SK-N-SH (cell line): ENCODE results near the gene ARHGAP15.

Experiments
- POLR2AphosphoS5 ChIP-seq: IDR thresholded peaks from 2 replicates; pipeline ENCODE4 v1.6.1; 2012; ENCODE audit warnings: low read depth, low read length
- TF ChIP-seq, protein P1 (sequence below): fragments of 200-600 bp; sonication (generic); IDR thresholded peaks from 2 replicates; pipeline ENCODE4 v1.6.1; 2017; ENCODE audit warnings: antibody characterized with exemption, mild to moderate bottlenecking, moderate library complexity
- TF ChIP-seq, protein P2 (sequence below): IDR thresholded peaks from 2 replicates; pipeline ENCODE4 v1.4.0; 2012; ENCODE audit warnings: low read depth, borderline replicate concordance
- TF ChIP-seq, protein P3 (sequence below): fragments of 150-350 bp; IDR thresholded peaks from 2 replicates; pipeline ENCODE4 v1.6.1; 2017; ENCODE audit warnings: antibody characterized with exemption, low read length, low read depth, borderline replicate concordance

DNA sequence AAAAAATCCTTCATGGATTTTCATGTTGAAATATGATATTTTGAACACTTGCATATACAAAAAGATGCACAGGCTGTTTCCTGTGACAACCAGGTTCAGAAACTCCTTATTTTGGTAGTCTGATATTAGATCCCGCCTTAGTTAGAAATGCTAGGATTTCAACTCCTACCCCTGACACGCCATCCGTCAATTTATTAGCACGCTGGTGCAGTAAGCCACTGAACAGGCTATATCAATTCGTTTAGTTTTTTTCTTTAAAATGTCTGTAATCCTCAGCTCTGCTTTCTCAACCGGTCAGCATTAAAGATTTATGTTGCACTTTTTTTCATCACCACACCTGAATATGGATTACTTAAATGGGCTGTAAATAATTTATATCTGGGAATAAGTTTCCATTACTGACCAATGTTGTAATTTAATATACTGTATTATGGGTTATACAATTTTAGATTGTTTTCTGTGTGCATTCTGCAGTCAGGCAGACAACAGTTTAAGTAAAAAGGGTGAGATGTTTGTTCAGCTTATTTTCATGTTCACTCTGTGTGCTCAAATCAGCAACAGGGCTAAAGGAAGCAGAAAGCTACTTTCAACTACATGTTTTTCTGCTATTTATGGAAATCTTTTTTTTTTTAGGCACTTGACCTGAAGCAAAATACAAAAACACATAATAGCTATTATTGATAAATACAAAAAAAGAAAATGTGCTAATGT, 227.7 kb downstream of the ARHGAP15 start:
- TF ChIP-seq, protein P1, sequence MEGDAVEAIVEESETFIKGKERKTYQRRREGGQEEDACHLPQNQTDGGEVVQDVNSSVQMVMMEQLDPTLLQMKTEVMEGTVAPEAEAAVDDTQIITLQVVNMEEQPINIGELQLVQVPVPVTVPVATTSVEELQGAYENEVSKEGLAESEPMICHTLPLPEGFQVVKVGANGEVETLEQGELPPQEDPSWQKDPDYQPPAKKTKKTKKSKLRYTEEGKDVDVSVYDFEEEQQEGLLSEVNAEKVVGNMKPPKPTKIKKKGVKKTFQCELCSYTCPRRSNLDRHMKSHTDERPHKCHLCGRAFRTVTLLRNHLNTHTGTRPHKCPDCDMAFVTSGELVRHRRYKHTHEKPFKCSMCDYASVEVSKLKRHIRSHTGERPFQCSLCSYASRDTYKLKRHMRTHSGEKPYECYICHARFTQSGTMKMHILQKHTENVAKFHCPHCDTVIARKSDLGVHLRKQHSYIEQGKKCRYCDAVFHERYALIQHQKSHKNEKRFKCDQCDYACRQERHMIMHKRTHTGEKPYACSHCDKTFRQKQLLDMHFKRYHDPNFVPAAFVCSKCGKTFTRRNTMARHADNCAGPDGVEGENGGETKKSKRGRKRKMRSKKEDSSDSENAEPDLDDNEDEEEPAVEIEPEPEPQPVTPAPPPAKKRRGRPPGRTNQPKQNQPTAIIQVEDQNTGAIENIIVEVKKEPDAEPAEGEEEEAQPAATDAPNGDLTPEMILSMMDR, result no peak
- TF ChIP-seq, protein P2, sequence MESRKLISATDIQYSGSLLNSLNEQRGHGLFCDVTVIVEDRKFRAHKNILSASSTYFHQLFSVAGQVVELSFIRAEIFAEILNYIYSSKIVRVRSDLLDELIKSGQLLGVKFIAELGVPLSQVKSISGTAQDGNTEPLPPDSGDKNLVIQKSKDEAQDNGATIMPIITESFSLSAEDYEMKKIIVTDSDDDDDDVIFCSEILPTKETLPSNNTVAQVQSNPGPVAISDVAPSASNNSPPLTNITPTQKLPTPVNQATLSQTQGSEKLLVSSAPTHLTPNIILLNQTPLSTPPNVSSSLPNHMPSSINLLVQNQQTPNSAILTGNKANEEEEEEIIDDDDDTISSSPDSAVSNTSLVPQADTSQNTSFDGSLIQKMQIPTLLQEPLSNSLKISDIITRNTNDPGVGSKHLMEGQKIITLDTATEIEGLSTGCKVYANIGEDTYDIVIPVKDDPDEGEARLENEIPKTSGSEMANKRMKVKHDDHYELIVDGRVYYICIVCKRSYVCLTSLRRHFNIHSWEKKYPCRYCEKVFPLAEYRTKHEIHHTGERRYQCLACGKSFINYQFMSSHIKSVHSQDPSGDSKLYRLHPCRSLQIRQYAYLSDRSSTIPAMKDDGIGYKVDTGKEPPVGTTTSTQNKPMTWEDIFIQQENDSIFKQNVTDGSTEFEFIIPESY, result no peak
- TF ChIP-seq, protein P3, sequence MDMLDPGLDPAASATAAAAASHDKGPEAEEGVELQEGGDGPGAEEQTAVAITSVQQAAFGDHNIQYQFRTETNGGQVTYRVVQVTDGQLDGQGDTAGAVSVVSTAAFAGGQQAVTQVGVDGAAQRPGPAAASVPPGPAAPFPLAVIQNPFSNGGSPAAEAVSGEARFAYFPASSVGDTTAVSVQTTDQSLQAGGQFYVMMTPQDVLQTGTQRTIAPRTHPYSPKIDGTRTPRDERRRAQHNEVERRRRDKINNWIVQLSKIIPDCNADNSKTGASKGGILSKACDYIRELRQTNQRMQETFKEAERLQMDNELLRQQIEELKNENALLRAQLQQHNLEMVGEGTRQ, result no peak
- no peak for TF ChIP-seq POLR2AphosphoS5
